Suprapubic skin (tissue), 4 donors: ENCODE measurements around the gene GOLGA5.

Experiments
- EP300 ChIP-seq: sonication (generic); formaldehyde crosslinking; IDR thresholded peaks from one replicate; pipeline ENCODE4 v1.6.1; 2017; ENCODE audit warnings: antibody characterized with exemption
- POLR2AphosphoS5 ChIP-seq, 3 donors: sonication (generic); formaldehyde crosslinking; IDR thresholded peaks; one replicate each; pipeline ENCODE4 v1.6.1; 2017; ENCODE audit warnings: antibody characterized with exemption in 3 of 3
- TF ChIP-seq, protein P1 (sequence below), 2 donors: fragments of 200-600 bp in 1 of 2; fragments of 450-650 bp in 1 of 2; sonication (generic) in 1 of 2; IDR thresholded peaks; one replicate each; pipeline ENCODE4 v1.5.1; 2016 to 2019; ENCODE audit warnings: antibody characterized with exemption in 2 of 2, mild to moderate bottlenecking in 1 of 2, moderate library complexity in 1 of 2

- TF ChIP-seq, protein P1, sequence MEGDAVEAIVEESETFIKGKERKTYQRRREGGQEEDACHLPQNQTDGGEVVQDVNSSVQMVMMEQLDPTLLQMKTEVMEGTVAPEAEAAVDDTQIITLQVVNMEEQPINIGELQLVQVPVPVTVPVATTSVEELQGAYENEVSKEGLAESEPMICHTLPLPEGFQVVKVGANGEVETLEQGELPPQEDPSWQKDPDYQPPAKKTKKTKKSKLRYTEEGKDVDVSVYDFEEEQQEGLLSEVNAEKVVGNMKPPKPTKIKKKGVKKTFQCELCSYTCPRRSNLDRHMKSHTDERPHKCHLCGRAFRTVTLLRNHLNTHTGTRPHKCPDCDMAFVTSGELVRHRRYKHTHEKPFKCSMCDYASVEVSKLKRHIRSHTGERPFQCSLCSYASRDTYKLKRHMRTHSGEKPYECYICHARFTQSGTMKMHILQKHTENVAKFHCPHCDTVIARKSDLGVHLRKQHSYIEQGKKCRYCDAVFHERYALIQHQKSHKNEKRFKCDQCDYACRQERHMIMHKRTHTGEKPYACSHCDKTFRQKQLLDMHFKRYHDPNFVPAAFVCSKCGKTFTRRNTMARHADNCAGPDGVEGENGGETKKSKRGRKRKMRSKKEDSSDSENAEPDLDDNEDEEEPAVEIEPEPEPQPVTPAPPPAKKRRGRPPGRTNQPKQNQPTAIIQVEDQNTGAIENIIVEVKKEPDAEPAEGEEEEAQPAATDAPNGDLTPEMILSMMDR (IDR thresholded peaks at IDR 0.05), result no peak
- TF ChIP-seq POLR2AphosphoS5 (IDR thresholded peaks at IDR 0.05), result no peak
- TF ChIP-seq EP300, result no peak
Measured at GRCh38 chr14:92848887-92849286, 54.8 kb downstream of the GOLGA5 start.
